ENCODE results near the gene WNT4.

Gene WNT4

GRCh38 chr1:22117851-22118250 is 25.0 kb downstream of the WNT4 start:
- Histone ChIP-seq H3K27me3 (ENCODE audit: insufficient read depth, low read length) (no peaks in the 10 kb centered on the region), H3K27ac (ENCODE audit: low read depth, low read length, poor library complexity, severe bottlenecking) (no peak overlapping the region), H3K4me2 (ENCODE audit: low read length) (no peak overlapping the region), H3K4me3 (ENCODE audit: low read depth, low read length, poor library complexity, severe bottlenecking) (no peak overlapping the region), H3K9me3 (ENCODE audit: low read length) (no peaks in the 10 kb centered on the region), H2AFZ (ENCODE audit: low read length) (no peak overlapping the region), H3K9me2 (ENCODE audit: low read depth, low read length) (no peaks in the 10 kb centered on the region), H3K79me2 (ENCODE audit: insufficient read depth, low read length) (no peaks in the 10 kb centered on the region), H3K36me3 (ENCODE audit: insufficient read depth, low read length) (peaks cover 7% of the 10 kb centered on the region), H3K4me1 (ENCODE audit: insufficient read depth, low read length, severe bottlenecking) (peaks cover 4% of the 10 kb centered on the region), H3K9ac (ENCODE audit: low read length) (no peak overlapping the region), H3F3A (ENCODE audit: insufficient read depth, low read length) (no peaks in the 10 kb centered on the region), H4K20me1 (ENCODE audit: insufficient read depth, low read length) (no peaks in the 10 kb centered on the region)
- no peak for TF ChIP-seq CTCF (IDR thresholded peaks at IDR 0.05; ENCODE audit: low read length)
- no peak for TF ChIP-seq EZH2 (IDR thresholded peaks at IDR 0.05; ENCODE audit: borderline replicate concordance, low read length)

GRCh38 chr1:22117238-22117637 is 25.7 kb downstream of the WNT4 start:
- Histone ChIP-seq H3K36me3 (ENCODE audit: insufficient read depth, low read length) (peaks cover 9% of the 10 kb centered on the region), H3K27me3 (ENCODE audit: insufficient read depth, low read length) (no peaks in the 10 kb centered on the region), H3K4me3 (ENCODE audit: low read depth, low read length, poor library complexity, severe bottlenecking) (no peak overlapping the region), H3K79me2 (ENCODE audit: insufficient read depth, low read length) (no peaks in the 10 kb centered on the region), H3K4me1 (ENCODE audit: insufficient read depth, low read length, severe bottlenecking) (peaks cover 4% of the 10 kb centered on the region), H3K4me2 (ENCODE audit: low read length) (no peak overlapping the region), H3K9me2 (ENCODE audit: low read depth, low read length) (no peaks in the 10 kb centered on the region), H3K9ac (ENCODE audit: low read length) (no peak overlapping the region), H3K27ac (ENCODE audit: low read depth, low read length, poor library complexity, severe bottlenecking) (no peak overlapping the region), H2AFZ (ENCODE audit: low read length) (no peak overlapping the region), H4K20me1 (ENCODE audit: insufficient read depth, low read length) (no peaks in the 10 kb centered on the region), H3K9me3 (ENCODE audit: low read length) (no peaks in the 10 kb centered on the region), H3F3A (ENCODE audit: insufficient read depth, low read length) (no peaks in the 10 kb centered on the region)
- TF ChIP-seq EZH2 (IDR thresholded peaks at IDR 0.05; ENCODE audit: borderline replicate concordance, low read length) (no peak), CTCF (IDR thresholded peaks at IDR 0.05; ENCODE audit: low read length) (no peak)

GRCh38 chr1:22115286-22115685 is 27.6 kb downstream of the WNT4 start:
- no peaks in the 10 kb centered on the region for H3K27me3 ChIP-seq (ENCODE audit: insufficient read depth, low read length)
- no peak overlapping the region for H3K4me2 ChIP-seq (ENCODE audit: low read length)
- H3K4me1 ChIP-seq (ENCODE audit: insufficient read depth, low read length, severe bottlenecking) = peaks cover 4% of the 10 kb centered on the region
- H3F3A ChIP-seq (ENCODE audit: insufficient read depth, low read length) = no peaks in the 10 kb centered on the region
- H3K9me3 ChIP-seq (ENCODE audit: low read length) = no peaks in the 10 kb centered on the region
- no peak for TF ChIP-seq EZH2 (IDR thresholded peaks at IDR 0.05; ENCODE audit: borderline replicate concordance, low read length)
- no peak for TF ChIP-seq CTCF (IDR thresholded peaks at IDR 0.05; ENCODE audit: low read length)
- peaks cover 22% of the 10 kb centered on the region for H3K36me3 ChIP-seq (ENCODE audit: insufficient read depth, low read length)
- H3K4me3 ChIP-seq (ENCODE audit: low read depth, low read length, poor library complexity, severe bottlenecking) = no peak overlapping the region
- no peaks in the 10 kb centered on the region for H3K9me2 ChIP-seq (ENCODE audit: low read depth, low read length)
- H3K9ac ChIP-seq (ENCODE audit: low read length) = no peak overlapping the region
- no peak overlapping the region for H3K27ac ChIP-seq (ENCODE audit: low read depth, low read length, poor library complexity, severe bottlenecking)
- no peaks in the 10 kb centered on the region for H4K20me1 ChIP-seq (ENCODE audit: insufficient read depth, low read length)
- H2AFZ ChIP-seq (ENCODE audit: low read length) = no peak overlapping the region
- H3K79me2 ChIP-seq (ENCODE audit: insufficient read depth, low read length) = no peaks in the 10 kb centered on the region

Data from OCI-LY1 (cell line).